Motor neuron (in vitro differentiated cells): Measurements from ENCODE around the gene ZNF853. TPM values are rescaled to one million over a fixed set of nuclear protein-coding genes. Genes with fewer than 3 reads are reported as not detected.
A peak's percentile ranks its signal among the peaks of the same experiment; 100 is the strongest.
"Not testable (repeated sequence)": the region's sequence is repeated elsewhere in the genome, so short reads cannot be mapped to it uniquely, and the experiment has no call there.

Source experiments
- ATAC-seq, 8 experiments: fragments of 200-7000 bp; cut with Tn5 transposase; replicated peaks in 6 of 8; 2 replicates each; pipeline ENCODE4 v1.8.0; 2021; ENCODE audit warnings: mild to moderate bottlenecking in 8 of 8, moderate library complexity in 8 of 8
- H3K27ac ChIP-seq, 2 donors: fragments of 250-450 bp; sonication (Bioruptor Pico); 2 replicates each; pipeline ENCODE4 v1.9.0; 2021; ENCODE audit warnings: antibody characterized with exemption in 2 of 2, mild to moderate bottlenecking in 2 of 2, moderate library complexity in 1 of 2
- H3K4me1 ChIP-seq, 2 donors: fragments of 250-450 bp; sonication (Bioruptor Pico); replicated peaks in 1 of 2; 2 replicates each; pipeline ENCODE4 v1.6.1; 2021; ENCODE audit warnings: antibody characterized with exemption in 2 of 2, mild to moderate bottlenecking in 2 of 2, moderate library complexity in 1 of 2
- H3K4me3 ChIP-seq, 5 donors: fragments of 250-450 bp; sonication (Bioruptor Pico); 2 replicates each; pipeline ENCODE4 v1.9.0; 2021; ENCODE audit warnings: antibody characterized with exemption in 5 of 5, mild to moderate bottlenecking in 5 of 5, moderate library complexity in 4 of 5
- WGBS, 10 experiments: fragments of 450-650 bp; shearing (Covaris generic); methylation state at CpG; one replicate each; pipeline ENCODE4 v1.0.0; 2022; 5-methylcytosine and 5-hydroxymethylcytosine counted together
- in situ Hi-C, 9 experiments: fragments of 400-800 bp; cut with MboI; loops; one replicate each; pipeline ENCODE4 v1.15.0; 2021; ENCODE audit warnings: low sequenced_read_pairs in 9 of 9, low pct_unique_long_range_greater_than_20kb in 2 of 9; ENCODE audit not compliant: unreplicated experiment in 9 of 9
- total RNA-seq, 8 experiments: library from RNA; unstranded; fragments of 300-600 nt; gene quantifications; 2 replicates each; pipeline versions ENCODE4 v1.2.3 to v1.2.4, GENCODE V29; 2022

ZNF853 gene
- total RNA-seq = 10 to 100 TPM in 2 of 8 experiments, 1 to 10 TPM in 5, under 1 TPM in 1; 0.15 to 13.3 (median 8.4) TPM

DNA sequence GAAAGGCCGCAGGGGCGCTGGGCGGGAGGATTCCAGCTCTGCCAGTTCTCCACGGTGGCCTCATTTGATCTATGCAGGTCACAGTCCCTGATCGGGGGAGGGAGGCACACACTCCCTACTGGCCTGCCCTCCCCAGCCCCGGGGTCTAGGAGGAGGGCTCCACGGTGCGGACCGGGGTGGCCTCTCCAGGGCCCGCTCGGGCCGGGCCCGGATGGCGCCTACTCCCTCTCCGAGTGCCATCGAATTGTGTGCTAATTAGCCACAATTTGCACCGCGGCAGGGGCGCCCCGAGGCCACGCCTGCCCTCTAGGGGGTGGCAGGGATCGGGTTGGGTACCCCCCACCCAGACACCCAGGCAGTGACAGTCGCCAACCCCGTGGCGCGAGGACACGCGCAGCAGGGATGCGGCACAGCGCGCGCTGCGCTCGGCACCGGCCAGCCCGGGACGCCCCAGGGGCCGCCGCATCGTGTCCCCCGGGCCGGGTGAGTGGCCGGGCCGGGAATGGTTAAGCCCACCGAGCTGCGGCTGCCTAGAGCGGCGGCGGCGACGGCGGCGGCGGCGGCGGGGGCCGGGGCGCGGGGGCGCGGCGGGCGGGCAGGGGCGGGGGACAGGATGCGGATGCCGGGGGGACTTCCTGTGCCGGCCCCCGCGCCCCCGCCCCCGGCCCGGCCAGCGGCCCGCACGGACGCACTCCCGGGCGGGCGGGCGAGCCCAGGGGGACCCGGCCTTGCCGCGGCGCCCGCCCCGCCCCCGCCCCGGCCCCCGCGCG is at the start of gene ZNF853:
Gene ZNF853, plus strand, starts transcription at position 658 of the 770 bp plus-strand sequence. CDS start 565 bp downstream, outside the sequence.
- peak in 7 of 8 experiments; percentile 25 to 89 (median 85) for ATAC-seq
- Histone ChIP-seq H3K4me3 (peak within 1 kb of the TSS; percentile 66 to 92 (median 83)), H3K4me1 (peaks cover 3 to 6% of the 10 kb centered on the region in 2 donors), H3K27ac (peak within 1 kb of the TSS; percentile 48 to 85)
- WGBS, 10 experiments = 1% methylated on average over 13 of the region's 91 CpGs; no CpG with 5 or more reads in 9 of the 10 experiments
- in situ Hi-C loops = no loop called here

DNA sequence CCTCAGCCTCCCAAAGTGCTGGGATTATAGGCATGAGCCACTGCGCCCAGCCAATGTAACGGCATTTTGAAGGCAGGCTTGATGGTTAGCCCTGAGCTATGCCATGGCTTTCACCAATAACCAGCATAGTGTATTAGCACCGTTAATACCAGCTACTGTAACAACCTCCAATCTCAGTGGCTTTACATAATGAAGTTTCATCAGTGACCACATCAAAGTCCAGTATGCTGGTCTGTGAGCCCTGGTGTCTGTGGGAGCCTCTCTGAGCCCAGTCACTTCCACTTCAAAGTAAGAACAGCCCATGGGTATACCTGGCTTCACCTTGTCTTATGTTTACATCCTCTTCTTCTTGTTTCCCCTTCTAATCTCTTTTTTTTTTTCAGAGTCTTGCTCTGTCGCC is 49.8 kb upstream of the ZNF853 start:
- Histone ChIP-seq H3K4me1 (no peaks in the 10 kb centered on the region), H3K4me3 (no peak overlapping the region), H3K27ac (no peak overlapping the region)
- in situ Hi-C loops = no loop called here
- 20 to 100% (median 81%) methylated on average over 1 to 4 of the region's 4 CpGs; no CpG with 5 or more reads in 1 of the 10 experiments for WGBS, 10 experiments
- no peak for ATAC-seq

DNA sequence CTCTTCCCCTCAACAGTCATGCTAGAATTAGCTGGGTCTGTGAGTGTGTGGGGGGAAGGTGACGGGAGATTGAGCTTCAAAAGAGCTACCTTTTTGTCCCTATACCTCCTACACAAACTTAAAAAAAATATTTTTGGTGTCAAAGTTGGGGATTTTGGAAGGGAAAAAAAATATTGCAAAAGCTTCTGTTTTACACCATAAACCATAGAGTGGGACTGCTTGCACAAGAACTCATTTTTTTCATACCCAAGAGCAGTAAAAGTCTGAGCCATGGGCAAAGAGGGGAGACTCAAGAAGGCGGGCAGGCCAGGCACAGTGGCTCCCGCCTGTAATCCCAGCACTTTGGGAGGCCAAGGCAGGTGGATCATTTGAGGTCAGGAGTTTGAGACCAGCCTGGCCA is 47.5 kb upstream of the ZNF853 start:
- Histone ChIP-seq H3K4me3 (no peak overlapping the region), H3K4me1 (no peaks in the 10 kb centered on the region), H3K27ac (no peak overlapping the region)
- WGBS, 10 experiments = 0 to 94% (median 85%) methylated on average over 1 to 3 of the region's 3 CpGs; no CpG with 5 or more reads in 2 of the 10 experiments
- in situ Hi-C loops = no loop called here
- ATAC-seq = no peak

DNA sequence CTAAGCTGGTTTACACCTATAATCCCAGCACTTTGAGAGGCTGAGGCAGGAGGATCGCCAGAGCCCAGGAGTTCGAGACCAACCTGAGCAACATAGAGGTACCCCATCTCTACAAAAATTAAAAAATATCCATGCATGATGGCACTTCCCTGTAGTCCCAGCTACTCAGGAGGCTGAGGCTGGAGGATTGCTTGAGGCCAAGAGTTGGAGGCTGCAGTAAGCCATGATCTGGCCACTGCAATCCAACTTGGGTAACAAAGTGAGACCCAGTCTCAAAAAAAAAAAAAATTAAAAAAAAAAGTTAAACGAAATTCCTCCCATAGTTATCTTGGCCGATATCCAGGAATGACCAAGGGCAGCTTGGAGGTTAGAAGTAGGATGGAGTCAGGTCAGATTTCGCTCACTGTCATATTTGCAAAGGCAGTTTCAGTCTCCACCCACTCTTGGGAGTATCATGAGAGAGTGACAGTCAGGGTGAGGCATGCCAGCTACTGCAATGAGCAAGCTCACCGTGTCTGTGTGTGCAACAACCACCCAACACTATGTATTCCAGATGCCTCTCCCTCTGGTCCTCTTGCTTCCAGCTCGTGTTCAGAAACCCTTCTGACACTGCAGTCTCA is 44.1 kb upstream of the ZNF853 start:
- in situ Hi-C loops = no loop called here
- ATAC-seq = peak in 2 of 8 experiments; percentile 89 to 90

DNA sequence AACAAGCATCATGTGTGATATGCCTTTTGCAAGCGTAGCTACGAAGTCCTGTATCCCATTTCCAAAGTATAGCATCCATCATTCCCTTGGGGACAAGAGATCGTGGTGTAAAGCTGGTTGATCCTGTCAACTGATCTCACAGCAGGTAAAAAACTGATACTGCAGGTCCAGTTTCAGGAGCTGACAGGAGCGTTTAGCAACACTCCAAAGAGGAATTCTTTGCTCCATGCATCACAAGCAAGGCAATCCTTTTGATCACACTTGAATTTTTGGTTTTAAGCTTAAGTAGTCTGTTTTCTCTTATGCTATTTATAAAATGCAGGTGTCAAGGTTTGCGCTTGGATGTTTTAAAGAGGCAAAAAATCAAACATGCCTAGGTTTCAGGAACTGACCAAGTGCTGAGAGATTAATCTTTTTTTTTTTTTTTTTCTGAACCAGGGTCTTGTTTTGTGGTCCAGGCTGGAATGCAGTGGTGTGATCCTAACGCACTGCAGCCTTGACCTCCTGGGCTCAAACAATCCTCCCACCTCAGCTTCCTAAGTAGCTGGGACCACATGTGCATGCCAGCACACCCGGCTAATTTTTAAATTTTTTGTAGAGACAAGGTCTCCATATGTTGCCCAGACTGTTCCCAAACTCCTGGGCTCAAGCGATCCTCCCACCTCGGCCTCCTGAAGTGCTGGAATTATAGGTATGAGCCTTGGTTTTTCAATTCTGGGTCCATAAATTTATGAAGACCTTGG is 40.0 kb upstream of the ZNF853 start:
- H3K4me3 ChIP-seq = no peak overlapping the region
- H3K4me1 ChIP-seq = peaks cover 3 to 5% of the 10 kb centered on the region in 2 donors
- in situ Hi-C loops = no loop called here
- no peak for ATAC-seq
- no peak overlapping the region for H3K27ac ChIP-seq
- WGBS, 10 experiments = 33 to 90% (median 80%) methylated on average over 1 to 7 of the region's 9 CpGs

More for the DNA sequence above, 44.1 kb upstream of the ZNF853 start:
- 20 to 80% (median 69%) methylated on average over 1 to 7 of the region's 7 CpGs; no CpG with 5 or more reads in 2 of the 10 experiments for WGBS, 10 experiments
- no peak overlapping the region for H3K27ac ChIP-seq
- H3K4me3 ChIP-seq = no peak overlapping the region
- H3K4me1 ChIP-seq = no peaks in the 10 kb centered on the region

DNA sequence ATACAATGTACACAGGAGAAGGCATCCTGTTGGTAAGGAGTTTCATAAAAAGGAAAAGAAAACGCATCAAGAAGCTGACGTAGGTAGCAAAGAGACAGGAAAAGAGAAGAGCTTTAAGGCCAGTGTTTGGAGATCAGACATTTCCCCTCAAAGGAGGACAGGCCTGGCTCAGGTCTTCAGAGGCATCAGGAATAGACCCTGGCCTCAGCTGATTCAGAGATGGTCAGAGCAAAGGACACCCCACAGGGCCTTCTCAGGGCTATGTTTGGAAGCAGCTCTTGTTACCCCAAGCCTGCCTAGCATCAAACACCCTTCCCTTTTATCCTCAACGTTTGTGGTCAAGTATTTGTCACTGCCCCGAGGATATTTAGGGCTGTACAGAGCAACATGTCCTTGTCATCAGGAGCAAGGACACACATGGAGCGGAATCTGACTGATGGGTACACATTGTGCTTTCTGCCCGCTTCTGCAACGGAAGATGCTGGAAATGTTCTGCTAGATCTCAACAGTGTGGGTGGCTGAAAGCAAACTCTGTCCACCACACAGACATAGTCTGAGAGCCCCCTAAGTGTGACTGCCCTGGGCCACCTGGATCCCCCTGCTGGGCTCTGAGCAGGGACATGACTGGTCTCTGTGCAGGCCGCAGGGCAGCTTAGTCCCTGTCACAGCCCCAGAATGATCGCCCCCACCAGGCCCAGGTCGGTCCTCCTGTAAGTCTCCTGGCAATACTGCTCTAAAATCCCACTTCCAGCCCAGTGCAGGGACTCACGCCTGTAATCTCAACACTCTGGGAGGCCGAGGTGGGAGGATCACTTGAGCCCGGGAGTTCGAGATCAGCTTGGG is 39.2 kb upstream of the ZNF853 start:
- peaks cover 3 to 5% of the 10 kb centered on the region in 2 donors for H3K4me1 ChIP-seq
- no peak for ATAC-seq
- H3K4me3 ChIP-seq = peak overlapping the region in 4 of 5 donors; percentile 53 to 92 (median 86)
- WGBS, 10 experiments = 70 to 100% (median 85%) methylated on average over 2 to 8 of the region's 14 CpGs; no CpG with 5 or more reads in 3 of the 10 experiments
- in situ Hi-C loops = no loop called here
- H3K27ac ChIP-seq = peak overlapping the region in 1 of 2 donors; percentile 69

DNA sequence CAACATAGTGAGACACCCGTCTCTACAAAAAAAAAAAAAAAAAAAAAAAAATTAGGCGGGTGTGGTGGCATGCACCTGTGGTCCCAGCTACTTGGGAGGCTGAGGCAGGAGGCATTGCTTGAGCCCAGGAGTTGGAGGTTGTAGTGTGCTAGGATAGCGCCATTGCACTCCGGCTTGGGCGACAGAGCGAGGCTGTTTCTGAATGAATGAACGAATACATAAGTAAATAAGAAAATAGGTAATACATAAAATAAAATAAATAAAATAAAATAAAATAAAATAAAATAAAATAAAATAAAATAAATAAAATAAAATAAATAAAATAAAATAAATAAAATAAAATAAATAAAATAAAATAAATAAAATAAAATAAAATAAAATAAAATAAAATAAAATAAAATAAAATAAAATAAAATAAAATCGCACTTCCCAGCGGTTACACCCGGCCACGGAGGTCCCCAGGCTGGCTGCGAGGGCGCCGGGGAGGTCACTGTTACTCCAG is 38.5 kb upstream of the ZNF853 start:
- H3K4me1 ChIP-seq, ATAC-seq, in situ Hi-C loops: not testable (repeated sequence)
- 19 to 56% (median 32%) methylated on average over 2 to 14 of the region's 14 CpGs; no CpG with 5 or more reads in 1 of the 10 experiments for WGBS, 10 experiments
- H3K4me3 ChIP-seq = peak overlapping the region; percentile 53 to 92 (median 90)
- H3K27ac ChIP-seq = peak overlapping the region; percentile 93 to 96

DNA sequence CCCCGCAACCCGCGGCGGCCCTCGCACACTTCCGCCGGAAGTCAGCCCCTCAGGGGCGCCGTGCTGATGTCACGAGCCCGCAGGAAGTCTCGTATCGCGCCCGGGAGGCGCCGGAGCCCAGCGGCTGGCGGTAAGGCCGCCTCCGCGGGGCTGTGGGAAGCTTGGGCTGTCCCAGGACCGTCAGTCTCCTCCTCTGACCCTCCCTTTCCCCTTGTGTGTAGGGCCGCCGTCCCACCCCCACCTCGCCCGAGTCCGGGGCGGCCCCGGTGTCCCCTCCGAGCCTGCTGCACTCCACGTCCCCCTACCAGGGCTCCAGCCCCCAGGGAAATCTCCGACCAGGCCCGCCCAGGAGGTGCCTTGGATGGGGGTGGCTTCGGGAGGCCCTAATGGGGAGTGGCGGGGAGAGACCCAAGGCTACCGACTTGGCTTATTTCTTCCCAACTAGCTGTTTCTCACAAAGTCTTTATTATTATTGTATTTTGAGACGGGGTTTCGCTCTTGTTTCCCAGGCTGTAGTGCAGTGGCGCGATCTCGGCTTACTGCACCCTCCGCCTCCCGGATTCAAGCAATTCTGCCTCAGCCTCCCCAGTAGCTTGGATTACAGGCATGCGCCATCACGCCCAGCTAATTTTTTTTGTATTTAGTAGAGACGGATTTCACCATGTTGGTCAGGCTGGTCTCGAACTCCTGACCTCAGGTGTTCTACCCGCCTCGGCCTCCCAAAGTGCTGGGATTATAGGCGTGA is 37.9 kb upstream of the ZNF853 start, which contains the start of gene ZDHHC4:
Gene ZDHHC4, plus strand, starts transcription at position 86 of the 745 bp plus-strand sequence. CDS start 3,108 bp downstream, outside the sequence.
- H3K27ac ChIP-seq = peak within 1 kb of the TSS; percentile 93 to 96
- peak; percentile 94 to 99 (median 98) for ATAC-seq
- 0 to 77% (median 27%) methylated on average over 3 to 18 of the region's 51 CpGs; no CpG with 5 or more reads in 2 of the 10 experiments for WGBS, 10 experiments
- peaks cover 3 to 5% of the 10 kb centered on the region in 2 donors for H3K4me1 ChIP-seq
- H3K4me3 ChIP-seq = peak within 1 kb of the TSS; percentile 53 to 92 (median 90)
- in situ Hi-C loops = no loop called here

DNA sequence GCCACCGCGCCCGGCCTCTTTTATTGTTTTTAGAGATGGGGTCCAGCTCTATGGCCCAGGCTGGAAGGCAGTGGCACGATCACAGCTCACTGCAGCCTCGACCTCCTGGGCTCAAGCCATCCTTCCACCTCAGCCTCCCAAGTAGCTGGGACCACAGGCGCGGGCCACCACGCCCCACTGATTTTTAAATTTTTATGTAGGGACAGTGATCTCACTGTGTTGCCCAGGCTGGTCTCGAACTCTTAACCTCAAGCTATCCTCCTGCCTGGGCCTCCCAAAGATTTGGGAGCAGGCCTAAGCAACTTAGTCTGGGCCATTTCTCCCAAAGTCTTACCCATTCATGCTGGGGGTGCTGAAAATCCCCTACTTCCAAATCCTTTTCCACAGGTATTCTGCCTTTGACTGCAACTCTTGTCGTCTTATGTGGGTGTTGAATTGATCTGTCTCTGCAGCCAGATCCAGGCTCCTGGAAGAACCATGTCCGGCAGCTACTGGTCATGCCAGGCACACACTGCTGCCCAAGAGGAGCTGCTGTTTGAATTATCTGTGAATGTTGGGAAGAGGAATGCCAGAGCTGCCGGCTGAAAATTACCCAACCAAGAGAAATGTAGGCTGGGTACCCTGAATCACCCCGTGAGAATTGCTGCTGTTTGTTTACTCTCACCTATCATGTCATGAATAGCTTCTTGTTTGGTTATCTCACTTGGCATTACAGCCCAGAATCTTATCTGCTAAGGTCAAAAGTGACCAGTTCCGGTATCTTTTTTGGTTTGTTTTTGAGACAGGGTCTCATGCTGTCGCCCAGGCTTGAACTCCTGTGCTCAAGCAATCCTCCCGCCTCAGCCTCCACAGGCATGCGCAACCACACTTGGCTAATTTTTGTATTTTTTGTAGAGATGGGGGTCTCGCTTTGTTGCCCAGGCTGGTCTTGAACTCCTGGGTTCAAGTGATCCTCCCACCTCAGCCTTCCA is 37.0 kb upstream of the ZNF853 start:
- 75 to 94% (median 91%) methylated on average over 3 to 13 of the region's 18 CpGs; no CpG with 5 or more reads in 2 of the 10 experiments for WGBS, 10 experiments
- no peak for ATAC-seq
- Histone ChIP-seq H3K27ac (peak overlapping the region; percentile 93 to 96), H3K4me3 (peak overlapping the region; percentile 53 to 92 (median 90)), H3K4me1 (peaks cover 3 to 5% of the 10 kb centered on the region in 2 donors)
- in situ Hi-C loops = no loop called here

DNA sequence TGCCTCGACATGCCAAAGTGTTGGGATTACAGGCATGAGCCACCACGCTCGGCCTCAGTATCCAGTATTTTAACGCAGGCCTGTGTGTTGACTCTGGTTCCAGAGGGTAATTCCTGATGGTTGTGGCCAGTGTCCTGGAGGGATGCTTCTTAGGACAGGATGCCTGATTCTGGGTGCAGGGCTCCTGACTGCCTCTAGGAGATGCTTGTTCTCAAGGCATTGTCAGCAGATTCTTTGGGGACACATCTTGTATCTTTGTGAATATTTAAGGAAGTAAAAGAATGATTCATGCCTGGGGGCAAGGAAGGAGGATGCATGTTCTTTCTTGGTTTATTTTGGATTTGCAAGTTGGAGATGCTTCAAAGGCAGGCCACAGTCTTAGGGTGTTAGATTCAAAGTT is 36.0 kb upstream of the ZNF853 start:
- H3K4me3 ChIP-seq = no peak overlapping the region
- ATAC-seq = peak in 3 of 8 experiments; percentile 50 to 60 (median 52)
- peaks cover 3 to 5% of the 10 kb centered on the region in 2 donors for H3K4me1 ChIP-seq
- H3K27ac ChIP-seq = no peak overlapping the region
- 40 to 100% (median 93%) methylated on average over 1 to 3 of the region's 4 CpGs; no CpG with 5 or more reads in 7 of the 10 experiments for WGBS, 10 experiments
- in situ Hi-C loops = no loop called here
